Measurements from ENCODE around the gene ZBTB42.

- TF ChIP-seq CTCF (IDR thresholded peaks at IDR 0.05) (no peak), EP300 (IDR thresholded peaks at IDR 0.05) (no peak), POLR2A (IDR thresholded peaks at IDR 0.05) (no peak)
Observed at GRCh38 chr14:104767634-104767918, 33.3 kb upstream of the ZBTB42 start.

All from ovary (tissue), 3 donors.